SK-N-SH (cell line): ENCODE data around the gene RNU6-9. TPM values are rescaled to one million over a fixed set of nuclear protein-coding genes. Genes with fewer than 3 reads are reported as not detected.

Experiments
- CTCF ChIA-PET: fragments of 300-600, 350-600 bp; formaldehyde crosslinking; extraction: SDS; loops from one replicate; lab custom pipeline; 2021; lab: Yijun Ruan, JAX
- POLR2A ChIA-PET: fragments of 350-600 bp; sonication (Branson Sonifier 250); formaldehyde crosslinking; extraction: SDS; loops from one replicate; lab custom pipeline; 2020; ENCODE audit warnings: antibody characterized with exemption, inconsistent platforms; lab: Yijun Ruan, JAX
- DNase-seq: peaks from one replicate; pipeline ENCODE4 v3.0.0; 2012
- H2AFZ ChIP-seq: fragments of 200-600 bp; sonication (generic); 2 replicates; pipeline ENCODE4 v1.8.1; 2016; ENCODE audit warnings: antibody characterized with exemption, mild to moderate bottlenecking, low read depth
- H3F3A ChIP-seq: fragments of 200-600 bp; sonication (generic); replicated peaks from 2 replicates; pipeline ENCODE3; 2016; ENCODE audit warnings: antibody characterized with exemption, mild to moderate bottlenecking; ENCODE audit not compliant: insufficient read depth
- H3K27ac ChIP-seq, 2 experiments: fragments of 200-500 bp in 1 of 2; fragments of 200-600 bp in 1 of 2; sonication (Bioruptor generic) in 1 of 2; sonication (generic), shearing (Covaris generic) in 1 of 2; 2 replicates each; pipeline versions ENCODE4 v1.5.1 to v1.6.1; 2014 to 2016; ENCODE audit warnings: low read depth in 2 of 2, inconsistent platforms in 1 of 2, low read length in 1 of 2, mild to moderate bottlenecking in 1 of 2, mixed read lengths in 1 of 2
- H3K27me3 ChIP-seq: fragments of 200-600 bp; sonication (generic), shearing (Covaris generic); 2 replicates; pipeline ENCODE4 v1.6.1; 2016; ENCODE audit warnings: mixed run types; ENCODE audit not compliant: insufficient read depth
- H3K36me3 ChIP-seq, 2 experiments: fragments of 200-500 bp in 1 of 2; fragments of 200-600 bp in 1 of 2; sonication (Bioruptor generic) in 1 of 2; sonication (generic) in 1 of 2; replicated peaks in 1 of 2; 2 replicates each; pipeline versions ENCODE3 to v1.5.1; 2014 to 2016; ENCODE audit warnings: low read length in 1 of 2, mild to moderate bottlenecking in 1 of 2; ENCODE audit not compliant: insufficient read depth in 2 of 2, control insufficient read depth in 1 of 2
- H3K4me1 ChIP-seq, 2 experiments: fragments of 200-500 bp in 1 of 2; fragments of 200-600 bp in 1 of 2; sonication (Bioruptor generic) in 1 of 2; sonication (generic), shearing (Covaris generic) in 1 of 2; 2 replicates each; pipeline versions ENCODE4 v1.5.1 to v1.6.1; 2014 to 2016; ENCODE audit warnings: low read depth in 1 of 2, low read length in 1 of 2, mixed run types in 1 of 2; ENCODE audit not compliant: insufficient read depth in 2 of 2, control insufficient read depth in 1 of 2
- H3K4me2 ChIP-seq: fragments of 200-600 bp; sonication (generic), shearing (Covaris generic); 2 replicates; pipeline ENCODE4 v1.6.1; 2017; ENCODE audit warnings: mixed run types
- H3K4me3 ChIP-seq, 2 experiments: fragments of 200-500 bp in 1 of 2; fragments of 200-600 bp in 1 of 2; sonication (Bioruptor generic) in 1 of 2; sonication (generic), shearing (Covaris generic) in 1 of 2; 2 replicates each; pipeline versions ENCODE4 v1.5.1 to v1.8.1; 2014 to 2016; ENCODE audit warnings: low read depth in 2 of 2, inconsistent platforms in 1 of 2, low read length in 1 of 2, mild to moderate bottlenecking in 1 of 2, mixed read lengths in 1 of 2, moderate library complexity in 1 of 2
- H3K79me2 ChIP-seq: fragments of 200-600 bp; sonication (generic); 2 replicates; pipeline ENCODE4 v1.8.1; 2017; ENCODE audit warnings: mild to moderate bottlenecking; ENCODE audit not compliant: insufficient read depth
- H3K9ac ChIP-seq: fragments of 200-600 bp; sonication (generic); 2 replicates; pipeline ENCODE4 v1.6.1; 2017; ENCODE audit warnings: mixed run types
- H3K9me2 ChIP-seq: fragments of 200-600 bp; sonication (generic); 2 replicates; pipeline ENCODE4 v1.6.1; 2017; ENCODE audit warnings: mixed run types
- H3K9me3 ChIP-seq: fragments of 200-600 bp; sonication (generic); 2 replicates; pipeline ENCODE4 v1.6.1; 2017; ENCODE audit warnings: mixed run types, mild to moderate bottlenecking, moderate library complexity
- H4K20me1 ChIP-seq: fragments of 200-600 bp; sonication (generic); 2 replicates; pipeline ENCODE4 v1.6.1; 2017; ENCODE audit warnings: mild to moderate bottlenecking, mixed run types; ENCODE audit not compliant: insufficient read depth
- CHD2 ChIP-seq: fragments of 150-350 bp; IDR thresholded peaks from 2 replicates; pipeline ENCODE4 v1.6.1; 2018; ENCODE audit warnings: low read length; ENCODE audit not compliant: partially characterized antibody
- ELF1 ChIP-seq: IDR thresholded peaks from 2 replicates; pipeline ENCODE4 v1.4.0; 2012
- FOSL2 ChIP-seq: IDR thresholded peaks from 2 replicates; pipeline ENCODE4 v1.4.0; 2012; ENCODE audit warnings: low read depth, mild to moderate bottlenecking, moderate library complexity, borderline replicate concordance
- FOXM1 ChIP-seq: IDR thresholded peaks from 2 replicates; pipeline ENCODE4 v1.4.0; 2012; ENCODE audit warnings: low read depth, mild to moderate bottlenecking
- GABPA ChIP-seq: IDR thresholded peaks from 2 replicates; pipeline ENCODE4 v1.4.0; 2012; ENCODE audit warnings: low read depth, mild to moderate bottlenecking
- IRF3 ChIP-seq: fragments of 150-350 bp; IDR thresholded peaks from 2 replicates; pipeline ENCODE4 v1.6.1; 2016; ENCODE audit warnings: mild to moderate bottlenecking, low read depth, low read length
- JUND ChIP-seq: IDR thresholded peaks from 2 replicates; pipeline ENCODE4 v1.4.0; 2012
- MEF2A ChIP-seq: IDR thresholded peaks from 2 replicates; pipeline ENCODE4 v1.4.0; 2012; ENCODE audit warnings: low read depth, borderline replicate concordance
- MXI1 ChIP-seq: IDR thresholded peaks from 2 replicates; pipeline ENCODE4 v1.6.1; 2012; ENCODE audit warnings: mild to moderate bottlenecking, low read depth, low read length, improper control_type of control experiment
- NFIC ChIP-seq: IDR thresholded peaks from 2 replicates; pipeline ENCODE4 v1.4.0; 2012; ENCODE audit warnings: borderline replicate concordance
- PBX3 ChIP-seq: IDR thresholded peaks from 2 replicates; pipeline ENCODE4; 2012
- SIN3A ChIP-seq: IDR thresholded peaks from 2 replicates; pipeline ENCODE4 v1.6.1; 2012; ENCODE audit warnings: low read depth, mild to moderate bottlenecking, low read length, moderate library complexity, borderline replicate concordance
- TAF1 ChIP-seq: IDR thresholded peaks from 2 replicates; pipeline ENCODE4 v1.6.1; 2012; ENCODE audit warnings: low read depth, mild to moderate bottlenecking, low read length, moderate library complexity, borderline replicate concordance
- TEAD4 ChIP-seq: IDR thresholded peaks from 2 replicates; pipeline ENCODE4 v1.4.0; 2012; ENCODE audit warnings: mild to moderate bottlenecking, borderline replicate concordance; ENCODE audit not compliant: insufficient read depth
- ZBTB33 ChIP-seq: IDR thresholded peaks from 2 replicates; pipeline ENCODE4 v1.4.0; 2012; ENCODE audit warnings: low read depth, borderline replicate concordance
- WGBS: methylation state at CpG from one replicate; pipeline ENCODE4 v1.1.6; 2017; ENCODE audit warnings: low lambda C conversion rate; 5-methylcytosine and 5-hydroxymethylcytosine counted together
- polyA plus RNA-seq, 3 experiments: library from polyadenylated mRNA; depleted of rRNA; stranded (reverse); fragments of >200 nt; gene quantifications; 2 replicates each; pipeline ENCODE4 v1.2.3, GENCODE V29; 2012
- TF ChIP-seq, protein P1 (sequence below): fragments of 150-350 bp; IDR thresholded peaks from 2 replicates; pipeline ENCODE4 v1.6.1; 2017; ENCODE audit warnings: antibody characterized with exemption, low read length, low read depth, borderline replicate concordance
- TF ChIP-seq, protein P2 (sequence below): IDR thresholded peaks from 2 replicates; pipeline ENCODE4 v1.4.0; 2012; ENCODE audit warnings: low read depth, borderline replicate concordance
- TF ChIP-seq, protein P3 (sequence below): IDR thresholded peaks from 2 replicates; pipeline ENCODE4 v1.6.1; 2012; ENCODE audit warnings: mild to moderate bottlenecking, low read depth, low read length, moderate library complexity

The RNU6-9 gene
- polyA plus RNA-seq, 1 of the 3 experiments (the other 2 are of a cell fraction): not detected

DNA sequence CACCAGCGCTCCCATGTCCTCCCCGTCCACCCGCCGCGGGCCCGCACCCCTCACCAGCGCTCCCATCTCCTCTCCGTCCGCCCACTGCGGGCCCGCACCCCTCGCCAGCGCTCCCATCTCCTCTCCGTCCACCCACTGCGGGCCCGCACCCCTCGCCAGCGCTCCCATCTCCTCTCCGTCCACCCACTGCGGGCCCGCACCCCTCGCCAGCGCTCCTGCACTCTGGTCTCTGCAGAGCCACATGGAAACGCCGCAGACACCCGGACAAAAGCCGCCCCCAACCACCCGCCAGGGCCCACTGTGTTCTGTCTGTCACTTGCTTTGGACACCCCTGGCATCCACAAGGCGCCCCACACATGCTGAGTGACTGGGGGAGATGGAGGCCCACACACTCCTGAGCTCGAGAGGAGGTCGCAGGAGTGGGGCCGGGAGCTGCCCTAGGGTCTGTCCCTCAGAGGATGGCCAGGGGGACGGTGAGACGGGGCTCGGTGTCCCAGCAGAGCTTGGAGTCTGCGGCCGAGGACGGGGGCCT lies 26.4 kb upstream of the RNU6-9 start:
- no peak overlapping the region for H3K27ac ChIP-seq
- CTCF ChIA-PET: interaction anchor here (0.7 kb wide), 1 partner anchor 19 kb away, joined by 4 read pairs; no protein-coding TSS in a partner anchor
- TF ChIP-seq PBX3 (no peak), SIN3A (no peak), GABPA (no peak), FOXM1 (no peak), JUND (no peak), ZBTB33 (no peak), NFIC (no peak), FOSL2 (no peak), MXI1 (no peak), CHD2 (no peak), TAF1 (no peak), IRF3 (no peak), TEAD4 (no peak), MEF2A (no peak), ELF1 (no peak)
- TF ChIP-seq, protein P1, sequence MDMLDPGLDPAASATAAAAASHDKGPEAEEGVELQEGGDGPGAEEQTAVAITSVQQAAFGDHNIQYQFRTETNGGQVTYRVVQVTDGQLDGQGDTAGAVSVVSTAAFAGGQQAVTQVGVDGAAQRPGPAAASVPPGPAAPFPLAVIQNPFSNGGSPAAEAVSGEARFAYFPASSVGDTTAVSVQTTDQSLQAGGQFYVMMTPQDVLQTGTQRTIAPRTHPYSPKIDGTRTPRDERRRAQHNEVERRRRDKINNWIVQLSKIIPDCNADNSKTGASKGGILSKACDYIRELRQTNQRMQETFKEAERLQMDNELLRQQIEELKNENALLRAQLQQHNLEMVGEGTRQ: no peak
- TF ChIP-seq, protein P2, sequence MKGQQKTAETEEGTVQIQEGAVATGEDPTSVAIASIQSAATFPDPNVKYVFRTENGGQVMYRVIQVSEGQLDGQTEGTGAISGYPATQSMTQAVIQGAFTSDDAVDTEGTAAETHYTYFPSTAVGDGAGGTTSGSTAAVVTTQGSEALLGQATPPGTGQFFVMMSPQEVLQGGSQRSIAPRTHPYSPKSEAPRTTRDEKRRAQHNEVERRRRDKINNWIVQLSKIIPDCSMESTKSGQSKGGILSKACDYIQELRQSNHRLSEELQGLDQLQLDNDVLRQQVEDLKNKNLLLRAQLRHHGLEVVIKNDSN: no peak
- TF ChIP-seq, protein P3, sequence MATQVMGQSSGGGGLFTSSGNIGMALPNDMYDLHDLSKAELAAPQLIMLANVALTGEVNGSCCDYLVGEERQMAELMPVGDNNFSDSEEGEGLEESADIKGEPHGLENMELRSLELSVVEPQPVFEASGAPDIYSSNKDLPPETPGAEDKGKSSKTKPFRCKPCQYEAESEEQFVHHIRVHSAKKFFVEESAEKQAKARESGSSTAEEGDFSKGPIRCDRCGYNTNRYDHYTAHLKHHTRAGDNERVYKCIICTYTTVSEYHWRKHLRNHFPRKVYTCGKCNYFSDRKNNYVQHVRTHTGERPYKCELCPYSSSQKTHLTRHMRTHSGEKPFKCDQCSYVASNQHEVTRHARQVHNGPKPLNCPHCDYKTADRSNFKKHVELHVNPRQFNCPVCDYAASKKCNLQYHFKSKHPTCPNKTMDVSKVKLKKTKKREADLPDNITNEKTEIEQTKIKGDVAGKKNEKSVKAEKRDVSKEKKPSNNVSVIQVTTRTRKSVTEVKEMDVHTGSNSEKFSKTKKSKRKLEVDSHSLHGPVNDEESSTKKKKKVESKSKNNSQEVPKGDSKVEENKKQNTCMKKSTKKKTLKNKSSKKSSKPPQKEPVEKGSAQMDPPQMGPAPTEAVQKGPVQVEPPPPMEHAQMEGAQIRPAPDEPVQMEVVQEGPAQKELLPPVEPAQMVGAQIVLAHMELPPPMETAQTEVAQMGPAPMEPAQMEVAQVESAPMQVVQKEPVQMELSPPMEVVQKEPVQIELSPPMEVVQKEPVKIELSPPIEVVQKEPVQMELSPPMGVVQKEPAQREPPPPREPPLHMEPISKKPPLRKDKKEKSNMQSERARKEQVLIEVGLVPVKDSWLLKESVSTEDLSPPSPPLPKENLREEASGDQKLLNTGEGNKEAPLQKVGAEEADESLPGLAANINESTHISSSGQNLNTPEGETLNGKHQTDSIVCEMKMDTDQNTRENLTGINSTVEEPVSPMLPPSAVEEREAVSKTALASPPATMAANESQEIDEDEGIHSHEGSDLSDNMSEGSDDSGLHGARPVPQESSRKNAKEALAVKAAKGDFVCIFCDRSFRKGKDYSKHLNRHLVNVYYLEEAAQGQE: no peak
- no peak for DNase-seq
- H3K9me2 ChIP-seq: no peaks in the 10 kb centered on the region
- H3K4me1 ChIP-seq: peaks cover 4 to 12% of the 10 kb centered on the region in 2 experiments; a peak in 2 of 4 replicates
- H3K27me3 ChIP-seq: no peaks in the 10 kb centered on the region
- POLR2A ChIA-PET: no interaction called here
- WGBS: 91% methylated on average over 34 of the region's 38 CpGs
- peaks cover 18% of the 10 kb centered on the region for H3F3A ChIP-seq
- H4K20me1 ChIP-seq: no peaks in the 10 kb centered on the region
- no peak overlapping the region for H3K9ac ChIP-seq
- no peak overlapping the region for H3K4me2 ChIP-seq
- no peaks in the 10 kb centered on the region for H3K9me3 ChIP-seq
- no peak overlapping the region for H3K4me3 ChIP-seq
- H3K79me2 ChIP-seq: no peaks in the 10 kb centered on the region
- peaks cover 0 to 27% of the 10 kb centered on the region in 2 experiments for H3K36me3 ChIP-seq
- no peak overlapping the region for H2AFZ ChIP-seq
